OCI-LY7 (cell line): Measurements from ENCODE around the gene CFAP57.

Experiments
- EZH2phosphoT487 ChIP-seq: fragments of 200-600 bp; sonication (generic); IDR thresholded peaks from 2 replicates; pipeline ENCODE4 v1.6.1; 2018; ENCODE audit warnings: low read depth, borderline replicate concordance, mild to moderate bottlenecking, mixed run types, antibody characterized with exemption, low read length, moderate library complexity, mixed read lengths
- TF ChIP-seq, protein P1 (sequence below): fragments of 200-600 bp; sonication (generic); conservative IDR thresholded peaks from 2 replicates; pipeline ENCODE4 v1.5.1; 2014; ENCODE audit warnings: mild to moderate bottlenecking, antibody characterized with exemption, low read length, moderate library complexity, mixed read lengths

GRCh38 chr1:43294761-43295160 lies 122.6 kb downstream of the CFAP57 start:
- TF ChIP-seq EZH2phosphoT487, result no peak
- TF ChIP-seq, protein P1, sequence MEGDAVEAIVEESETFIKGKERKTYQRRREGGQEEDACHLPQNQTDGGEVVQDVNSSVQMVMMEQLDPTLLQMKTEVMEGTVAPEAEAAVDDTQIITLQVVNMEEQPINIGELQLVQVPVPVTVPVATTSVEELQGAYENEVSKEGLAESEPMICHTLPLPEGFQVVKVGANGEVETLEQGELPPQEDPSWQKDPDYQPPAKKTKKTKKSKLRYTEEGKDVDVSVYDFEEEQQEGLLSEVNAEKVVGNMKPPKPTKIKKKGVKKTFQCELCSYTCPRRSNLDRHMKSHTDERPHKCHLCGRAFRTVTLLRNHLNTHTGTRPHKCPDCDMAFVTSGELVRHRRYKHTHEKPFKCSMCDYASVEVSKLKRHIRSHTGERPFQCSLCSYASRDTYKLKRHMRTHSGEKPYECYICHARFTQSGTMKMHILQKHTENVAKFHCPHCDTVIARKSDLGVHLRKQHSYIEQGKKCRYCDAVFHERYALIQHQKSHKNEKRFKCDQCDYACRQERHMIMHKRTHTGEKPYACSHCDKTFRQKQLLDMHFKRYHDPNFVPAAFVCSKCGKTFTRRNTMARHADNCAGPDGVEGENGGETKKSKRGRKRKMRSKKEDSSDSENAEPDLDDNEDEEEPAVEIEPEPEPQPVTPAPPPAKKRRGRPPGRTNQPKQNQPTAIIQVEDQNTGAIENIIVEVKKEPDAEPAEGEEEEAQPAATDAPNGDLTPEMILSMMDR, result no peak
